Endothelial cell of umbilical vein (primary cell): Measurements from ENCODE around the gene NUP62. TPM values are rescaled to one million over a fixed set of nuclear protein-coding genes. Genes with fewer than 3 reads are reported as not detected.

Source experiments
- BruUV-seq: library from RNA; stranded (reverse); fragments of 400-500 nt; replicated peaks from 2 replicates; lab custom pipeline; 2021; lab: Mats Ljungman, UMichigan
- CTCF ChIA-PET: fragments of 300-600, 350-600 bp; sonication (Branson Sonifier 250); formaldehyde crosslinking; loops from one replicate; lab custom pipeline; 2021; ENCODE audit warnings: antibody characterized with exemption, inconsistent platforms; lab: Charles Lee
- POLR2A ChIA-PET: fragments of 300-600, 350-600 bp; sonication (Branson Sonifier 250); formaldehyde crosslinking; loops from one replicate; lab custom pipeline; 2021; ENCODE audit warnings: antibody characterized with exemption, inconsistent platforms; lab: Charles Lee
- DNase-seq: peaks from one replicate; pipeline ENCODE4 v3.0.0-alpha.2; 2011; ENCODE audit warnings: low read depth, low spot score
- FAIRE-seq: peaks from 2 replicates; lab custom pipeline; 2011; peaks lifted over from hg19 to GRCh38; lab: Jason Lieb, UNC
- H2AFZ ChIP-seq: 2 replicates; pipeline ENCODE4 v1.6.0; 2012; ENCODE audit warnings: low read depth, low read length, control low read depth, inconsistent platforms
- H3K27ac ChIP-seq: 2 replicates; pipeline ENCODE4 v1.5.1; 2011; ENCODE audit warnings: low read depth, mild to moderate bottlenecking, control low read depth, low read length, moderate library complexity; ENCODE audit not compliant: insufficient read depth
- H3K27me3 ChIP-seq, 2 experiments: 2 replicates each; pipeline versions ENCODE4 v1.6.0 to v1.6.1; 2011; ENCODE audit warnings: low read length in 2 of 2, mixed read lengths in 1 of 2; ENCODE audit not compliant: control insufficient read depth in 2 of 2, insufficient read depth in 2 of 2
- H3K36me3 ChIP-seq, 2 experiments: 2 replicates in 1 of 2; 3 replicates in 1 of 2; pipeline ENCODE4 v1.5.1; 2011; ENCODE audit warnings: low read length in 2 of 2, mild to moderate bottlenecking in 1 of 2, moderate library complexity in 1 of 2; ENCODE audit not compliant: control insufficient read depth in 2 of 2, insufficient read depth in 2 of 2; ENCODE audit errors: extremely low read depth in 1 of 2
- H3K4me1 ChIP-seq: 3 replicates; pipeline ENCODE4 v1.5.1; 2011; ENCODE audit warnings: mild to moderate bottlenecking, low read length; ENCODE audit not compliant: control insufficient read depth, insufficient read depth; ENCODE audit errors: extremely low read depth
- H3K4me2 ChIP-seq: 2 replicates; pipeline ENCODE4 v1.6.1; 2011; ENCODE audit warnings: low read length, control low read depth, mixed read lengths; ENCODE audit not compliant: insufficient read depth
- H3K4me3 ChIP-seq, 3 experiments: fragments of 200-600 bp in 1 of 3; sonication (generic), shearing (Covaris generic) in 1 of 3; replicated peaks in 1 of 3; 2 replicates each; pipeline ENCODE4 v1.5.1; 2011 to 2016; ENCODE audit warnings: control low read depth in 3 of 3, low read length in 3 of 3, mild to moderate bottlenecking in 2 of 3, inconsistent platforms in 1 of 3, low read depth in 1 of 3, moderate library complexity in 1 of 3; ENCODE audit not compliant: insufficient read depth in 1 of 3
- H3K79me2 ChIP-seq: 2 replicates; pipeline ENCODE4 v1.6.0; 2012; ENCODE audit warnings: low read length, inconsistent platforms; ENCODE audit not compliant: control insufficient read depth, insufficient read depth
- H3K9ac ChIP-seq: replicated peaks from 2 replicates; pipeline ENCODE3; 2011; ENCODE audit warnings: low read length, control low read depth; ENCODE audit not compliant: insufficient read depth; ENCODE audit errors: extremely low read depth
- H3K9me1 ChIP-seq: replicated peaks from 3 replicates; pipeline ENCODE4 v1.6.0; 2011; ENCODE audit warnings: mild to moderate bottlenecking, low read length; ENCODE audit not compliant: control insufficient read depth, insufficient read depth; ENCODE audit errors: extremely low read depth
- H3K9me3 ChIP-seq: replicated peaks from 2 replicates; pipeline ENCODE4 v1.5.1; 2012; ENCODE audit warnings: low read length, inconsistent platforms; ENCODE audit not compliant: control insufficient read depth, insufficient read depth
- H4K20me1 ChIP-seq: replicated peaks from 2 replicates; pipeline ENCODE3; 2011; ENCODE audit warnings: mild to moderate bottlenecking, low read length; ENCODE audit not compliant: control insufficient read depth, insufficient read depth; ENCODE audit errors: extremely low read depth
- EZH2 ChIP-seq: IDR thresholded peaks from 2 replicates; pipeline ENCODE4 v1.6.1; 2012; ENCODE audit warnings: borderline replicate concordance, low read depth, mild to moderate bottlenecking, moderate library complexity, low read length, inconsistent platforms; ENCODE audit not compliant: severe bottlenecking
- FOS ChIP-seq: IDR thresholded peaks from 2 replicates; pipeline ENCODE4 v1.6.1; 2011; ENCODE audit warnings: mild to moderate bottlenecking, low read length, moderate library complexity, borderline replicate concordance; ENCODE audit not compliant: insufficient read depth
- GATA2 ChIP-seq: IDR thresholded peaks from 2 replicates; pipeline ENCODE4 v1.7.0; 2011; ENCODE audit warnings: low read depth, mild to moderate bottlenecking, moderate library complexity, mixed read lengths, low read length; ENCODE audit not compliant: insufficient read length, insufficient read depth
- JUN ChIP-seq: IDR thresholded peaks from 2 replicates; pipeline ENCODE4 v1.6.1; 2011; ENCODE audit warnings: borderline replicate concordance, low read depth; ENCODE audit not compliant: insufficient read length, insufficient read depth
- MYC ChIP-seq: IDR thresholded peaks from one replicate; pipeline ENCODE4 v1.6.1; 2011; ENCODE audit warnings: mild to moderate bottlenecking, low read depth, low read length
- POLR2A ChIP-seq: IDR thresholded peaks from 2 replicates; pipeline ENCODE4 v1.6.1; 2012; ENCODE audit warnings: low read depth, mild to moderate bottlenecking, control low read depth, low read length
- POLR2AphosphoS5 ChIP-seq: IDR thresholded peaks from 2 replicates; pipeline ENCODE4 v1.6.1; 2012; ENCODE audit warnings: low read depth, mild to moderate bottlenecking, control low read depth, low read length, moderate library complexity; ENCODE audit not compliant: insufficient read depth
- dilution Hi-C: fragments of 300-500 bp; cut with MboI; formaldehyde crosslinking; loops from one replicate; pipeline ENCODE4 v1.15.0; 2019; ENCODE audit warnings: low sequenced_read_pairs; ENCODE audit not compliant: extremely low pct_ligation_motif_present
- intact Hi-C: fragments of 100-400 bp; cut with micrococcal nuclease; formaldehyde crosslinking; loops from one replicate; pipeline ENCODE4 v1.10.0; 2022
- polyA plus RNA-seq, 4 experiments: library from polyadenylated mRNA; depleted of rRNA in 3 of 4; stranded (reverse) in 3 of 4; unstranded in 1 of 4; fragments of >200 nt; gene quantifications; 2 replicates each; pipeline versions ENCODE4 v1.2.1 to v1.2.3, GENCODE V29; 2011 to 2012; ENCODE audit warnings: missing spikeins in 1 of 4
- total RNA-seq: library from RNA; stranded (reverse); gene quantifications from 2 replicates; pipeline ENCODE4 v1.2.3, GENCODE V29; 2021
- TF ChIP-seq, protein P1 (sequence below): IDR thresholded peaks from 2 replicates; pipeline ENCODE4 v1.6.1; 2011; ENCODE audit not compliant: insufficient read depth, insufficient read length
- TF ChIP-seq, protein P2 (sequence below), 2 donors: IDR thresholded peaks; 1 replicate in 1 of 2; 2 replicates in 1 of 2; pipeline ENCODE4 v1.5.1; 2011; ENCODE audit warnings: low read length in 2 of 2, mild to moderate bottlenecking in 2 of 2, moderate library complexity in 2 of 2, control low read depth in 1 of 2, inconsistent platforms in 1 of 2, low read depth in 1 of 2; ENCODE audit not compliant: insufficient read depth in 1 of 2; ENCODE audit errors: extremely low read depth in 1 of 2

The NUP62 gene
- total and polyA plus RNA-seq, 2 donors (not counting 3 experiments of a cell fraction or from before 2014, with no cell fraction given) = 32.0 to 93.7 TPM

- POLR2A ChIA-PET = no interaction called here
Observed at GRCh38 chr19:49889038-49889686, 40.1 kb downstream of the NUP62 start.

More at GRCh38 chr19:49889038-49889686, 40.1 kb downstream of the NUP62 start:
- Histone ChIP-seq H3K9ac (no peak overlapping the region), H3K27ac (no peak overlapping the region), H3K79me2 (no peaks in the 10 kb centered on the region), H3K4me3 (no peak overlapping the region), H3K36me3 (peaks cover 6% of the 10 kb centered on the region in 2 experiments), H3K4me1 (peaks cover 3% of the 10 kb centered on the region), H4K20me1 (no peaks in the 10 kb centered on the region), H3K9me3 (no peaks in the 10 kb centered on the region), H3K4me2 (no peak overlapping the region), H3K27me3 (no peaks in the 10 kb centered on the region), H2AFZ (no peak overlapping the region), H3K9me1 (no peaks in the 10 kb centered on the region)
- DNase-seq (no peak), FAIRE-seq (peak; percentile 4)
- intact Hi-C loops (no loop called here), dilution Hi-C loops (no loop called here)
- CTCF ChIA-PET = no interaction called here
- BruUV-seq = no TSS peak
- TF ChIP-seq FOS = no peak
- TF ChIP-seq POLR2AphosphoS5 = no peak
- TF ChIP-seq EZH2 = no peak
- no peak for TF ChIP-seq GATA2
- TF ChIP-seq JUN = no peak
- TF ChIP-seq, protein P1, sequence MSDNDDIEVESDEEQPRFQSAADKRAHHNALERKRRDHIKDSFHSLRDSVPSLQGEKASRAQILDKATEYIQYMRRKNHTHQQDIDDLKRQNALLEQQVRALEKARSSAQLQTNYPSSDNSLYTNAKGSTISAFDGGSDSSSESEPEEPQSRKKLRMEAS = no peak
- TF ChIP-seq, protein P2, sequence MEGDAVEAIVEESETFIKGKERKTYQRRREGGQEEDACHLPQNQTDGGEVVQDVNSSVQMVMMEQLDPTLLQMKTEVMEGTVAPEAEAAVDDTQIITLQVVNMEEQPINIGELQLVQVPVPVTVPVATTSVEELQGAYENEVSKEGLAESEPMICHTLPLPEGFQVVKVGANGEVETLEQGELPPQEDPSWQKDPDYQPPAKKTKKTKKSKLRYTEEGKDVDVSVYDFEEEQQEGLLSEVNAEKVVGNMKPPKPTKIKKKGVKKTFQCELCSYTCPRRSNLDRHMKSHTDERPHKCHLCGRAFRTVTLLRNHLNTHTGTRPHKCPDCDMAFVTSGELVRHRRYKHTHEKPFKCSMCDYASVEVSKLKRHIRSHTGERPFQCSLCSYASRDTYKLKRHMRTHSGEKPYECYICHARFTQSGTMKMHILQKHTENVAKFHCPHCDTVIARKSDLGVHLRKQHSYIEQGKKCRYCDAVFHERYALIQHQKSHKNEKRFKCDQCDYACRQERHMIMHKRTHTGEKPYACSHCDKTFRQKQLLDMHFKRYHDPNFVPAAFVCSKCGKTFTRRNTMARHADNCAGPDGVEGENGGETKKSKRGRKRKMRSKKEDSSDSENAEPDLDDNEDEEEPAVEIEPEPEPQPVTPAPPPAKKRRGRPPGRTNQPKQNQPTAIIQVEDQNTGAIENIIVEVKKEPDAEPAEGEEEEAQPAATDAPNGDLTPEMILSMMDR (IDR thresholded peaks at IDR 0.05; ENCODE audit: extremely low read depth in 1 of 2, insufficient read depth in 1 of 2, low read depth in 1 of 2, low read length in 2 of 2) = no peak
- no peak for TF ChIP-seq POLR2A
- no peak for TF ChIP-seq MYC
